Astrocyte (in vitro differentiated cells and primary cell): ENCODE measurements around the gene STRN4. TPM values are rescaled to one million over a fixed set of nuclear protein-coding genes. Genes with fewer than 3 reads are reported as not detected.

Experiments used
- DNase-seq: peaks from one replicate; pipeline ENCODE4 v3.0.0-alpha.2; 2010; ENCODE audit warnings: low read depth
- FAIRE-seq: peaks from 2 replicates; lab custom pipeline; 2011; peaks lifted over from hg19 to GRCh38; lab: Jason Lieb, UNC
- H2AFZ ChIP-seq: 2 replicates; pipeline ENCODE4 v1.6.0; 2012; ENCODE audit warnings: low read depth, low read length, inconsistent platforms
- H3K27ac ChIP-seq: 2 replicates; pipeline ENCODE4 v1.5.1; 2011; ENCODE audit warnings: low read depth, low read length, inconsistent platforms
- H3K27me3 ChIP-seq: 2 replicates; pipeline ENCODE4 v1.6.0; 2011; ENCODE audit warnings: low read length, inconsistent platforms; ENCODE audit not compliant: insufficient read depth
- H3K36me3 ChIP-seq: 2 replicates; pipeline ENCODE4 v1.5.1; 2011; ENCODE audit warnings: low read length, inconsistent platforms; ENCODE audit not compliant: insufficient read depth
- H3K4me1 ChIP-seq: 2 replicates; pipeline ENCODE4 v1.5.1; 2011; ENCODE audit warnings: low read length, inconsistent platforms; ENCODE audit not compliant: insufficient read depth
- H3K4me2 ChIP-seq: 2 replicates; pipeline ENCODE4 v1.6.0; 2012; ENCODE audit warnings: low read length, inconsistent platforms
- H3K4me3 ChIP-seq: 2 replicates; pipeline ENCODE4 v1.5.1; 2011; ENCODE audit warnings: low read depth, mild to moderate bottlenecking, low read length, inconsistent platforms; ENCODE audit not compliant: insufficient read depth
- H3K79me2 ChIP-seq: 2 replicates; pipeline ENCODE4 v1.6.0; 2012; ENCODE audit warnings: mild to moderate bottlenecking, low read length, inconsistent platforms; ENCODE audit not compliant: insufficient read depth
- H3K9ac ChIP-seq: 2 replicates; pipeline ENCODE4 v1.6.0; 2012; ENCODE audit warnings: mild to moderate bottlenecking, low read length, inconsistent platforms
- H3K9me3 ChIP-seq: 2 replicates; pipeline ENCODE4 v1.5.1; 2012; ENCODE audit warnings: low read depth, mild to moderate bottlenecking, low read length, inconsistent platforms; ENCODE audit not compliant: insufficient read depth
- H4K20me1 ChIP-seq: 2 replicates; pipeline ENCODE4 v1.6.0; 2012; ENCODE audit warnings: low read length, inconsistent platforms; ENCODE audit not compliant: insufficient read depth
- H3K27ac Mint-ChIP-seq: one replicate; pipeline ENCODE4 v1.8.0; 2021; ENCODE audit warnings: mild to moderate bottlenecking, mixed read lengths; ENCODE audit not compliant: unreplicated experiment
- H3K27me3 Mint-ChIP-seq: one replicate; pipeline ENCODE4 v1.8.0; 2021; ENCODE audit warnings: low read depth, mixed read lengths; ENCODE audit not compliant: unreplicated experiment
- H3K36me3 Mint-ChIP-seq: one replicate; pipeline ENCODE4 v1.8.0; 2021; ENCODE audit warnings: low read depth, mixed read lengths; ENCODE audit not compliant: unreplicated experiment
- H3K4me1 Mint-ChIP-seq: one replicate; pipeline ENCODE4 v1.8.0; 2021; ENCODE audit warnings: low read depth, mixed read lengths; ENCODE audit not compliant: unreplicated experiment
- H3K4me3 Mint-ChIP-seq: one replicate; pipeline ENCODE4 v1.8.0; 2021; ENCODE audit warnings: mild to moderate bottlenecking, moderate library complexity, mixed read lengths; ENCODE audit not compliant: unreplicated experiment
- H3K9me3 Mint-ChIP-seq: one replicate; pipeline ENCODE4 v1.8.0; 2021; ENCODE audit warnings: mild to moderate bottlenecking, mixed read lengths; ENCODE audit not compliant: unreplicated experiment
- EZH2 ChIP-seq: IDR thresholded peaks from 2 replicates; pipeline ENCODE4 v1.6.1; 2012; ENCODE audit warnings: mild to moderate bottlenecking, low read length, inconsistent platforms; ENCODE audit not compliant: insufficient read depth
- total RNA-seq: library from RNA; stranded (reverse); gene quantifications from 2 replicates; pipeline ENCODE4 v1.2.1, GENCODE V29; 2021
- TF ChIP-seq, protein P1 (sequence below): IDR thresholded peaks from 2 replicates; pipeline ENCODE4 v1.5.1; 2011; ENCODE audit warnings: low read depth, mild to moderate bottlenecking, inconsistent platforms, low read length, moderate library complexity; ENCODE audit not compliant: insufficient read depth

The STRN4 gene
- total RNA-seq, 1 donor from 2014 or later = 80.8 TPM

- no peak for FAIRE-seq
- H3K9ac ChIP-seq = no peak overlapping the region
- H3K36me3 Mint-ChIP-seq = peaks cover 43% of the 10 kb centered on the region
- H3K27me3 Mint-ChIP-seq = no peaks in the 10 kb centered on the region
- no peaks in the 10 kb centered on the region for H3K9me3 Mint-ChIP-seq
- no peak overlapping the region for H3K27ac Mint-ChIP-seq
- H3K4me3 Mint-ChIP-seq = no peak overlapping the region
- H3K4me2 ChIP-seq = no peak overlapping the region
- H3K27me3 ChIP-seq = no peaks in the 10 kb centered on the region
- H3K4me1 Mint-ChIP-seq = no peaks in the 10 kb centered on the region
- H2AFZ ChIP-seq = no peak overlapping the region
- DNase-seq = no peak
- TF ChIP-seq, protein P1, sequence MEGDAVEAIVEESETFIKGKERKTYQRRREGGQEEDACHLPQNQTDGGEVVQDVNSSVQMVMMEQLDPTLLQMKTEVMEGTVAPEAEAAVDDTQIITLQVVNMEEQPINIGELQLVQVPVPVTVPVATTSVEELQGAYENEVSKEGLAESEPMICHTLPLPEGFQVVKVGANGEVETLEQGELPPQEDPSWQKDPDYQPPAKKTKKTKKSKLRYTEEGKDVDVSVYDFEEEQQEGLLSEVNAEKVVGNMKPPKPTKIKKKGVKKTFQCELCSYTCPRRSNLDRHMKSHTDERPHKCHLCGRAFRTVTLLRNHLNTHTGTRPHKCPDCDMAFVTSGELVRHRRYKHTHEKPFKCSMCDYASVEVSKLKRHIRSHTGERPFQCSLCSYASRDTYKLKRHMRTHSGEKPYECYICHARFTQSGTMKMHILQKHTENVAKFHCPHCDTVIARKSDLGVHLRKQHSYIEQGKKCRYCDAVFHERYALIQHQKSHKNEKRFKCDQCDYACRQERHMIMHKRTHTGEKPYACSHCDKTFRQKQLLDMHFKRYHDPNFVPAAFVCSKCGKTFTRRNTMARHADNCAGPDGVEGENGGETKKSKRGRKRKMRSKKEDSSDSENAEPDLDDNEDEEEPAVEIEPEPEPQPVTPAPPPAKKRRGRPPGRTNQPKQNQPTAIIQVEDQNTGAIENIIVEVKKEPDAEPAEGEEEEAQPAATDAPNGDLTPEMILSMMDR = no peak
- TF ChIP-seq EZH2 = no peak
- no peak overlapping the region for H3K27ac ChIP-seq
- peaks cover 21% of the 10 kb centered on the region for H4K20me1 ChIP-seq
- no peak overlapping the region for H3K4me3 ChIP-seq
- H3K79me2 ChIP-seq = no peaks in the 10 kb centered on the region
- H3K36me3 ChIP-seq = peaks cover 45% of the 10 kb centered on the region
- H3K9me3 ChIP-seq = no peaks in the 10 kb centered on the region
- no peaks in the 10 kb centered on the region for H3K4me1 ChIP-seq
Observed at GRCh38 chr19:46689358-46689757, 56.9 kb downstream of the STRN4 start.

DNA sequence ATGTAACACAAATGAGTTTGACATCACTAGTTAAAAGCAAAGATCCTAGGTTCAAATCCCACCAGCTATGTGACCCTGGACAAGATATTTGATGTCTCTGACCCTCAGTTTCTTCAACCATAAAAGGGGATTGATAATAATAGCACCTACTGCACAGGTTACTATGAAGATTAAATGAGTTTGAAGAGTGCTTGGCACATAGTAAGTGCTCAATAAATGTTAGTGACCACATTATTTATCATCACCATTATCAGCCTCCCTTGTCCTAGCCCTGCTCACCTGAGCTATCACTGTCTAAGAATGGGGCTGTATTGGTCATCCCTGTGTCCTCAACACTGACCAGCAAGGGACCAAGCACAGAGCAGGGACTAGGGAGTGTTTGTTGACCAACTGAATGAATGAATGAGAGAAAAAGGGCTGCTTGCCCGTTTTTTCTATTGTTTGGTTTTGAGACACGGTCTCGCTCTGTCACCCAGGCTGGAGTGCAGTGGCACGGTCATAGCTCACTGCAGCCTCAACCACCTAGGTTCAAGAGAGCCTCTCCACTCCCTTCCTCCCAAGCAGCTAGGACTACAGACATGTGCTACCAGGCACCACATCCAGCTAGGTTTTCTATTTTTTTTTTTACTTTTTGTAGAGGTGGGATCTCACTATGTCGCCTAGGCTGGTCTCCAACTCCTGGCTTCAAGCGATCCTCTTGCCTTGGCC is 58.7 kb downstream of the STRN4 start:
- Histone ChIP-seq H3K4me2 (no peak overlapping the region), H2AFZ (no peak overlapping the region), H4K20me1 (peaks cover 11% of the 10 kb centered on the region), H3K9ac (no peak overlapping the region), H3K36me3 (peaks cover 38% of the 10 kb centered on the region), H3K4me1 (no peaks in the 10 kb centered on the region), H3K27me3 (no peaks in the 10 kb centered on the region), H3K9me3 (no peaks in the 10 kb centered on the region), H3K27ac (no peak overlapping the region), H3K79me2 (no peaks in the 10 kb centered on the region), H3K4me3 (no peak overlapping the region)
- TF ChIP-seq EZH2 = no peak
- TF ChIP-seq, protein P1 = no peak
- no peak for FAIRE-seq
- Mint-ChIP-seq H3K9me3 (no peaks in the 10 kb centered on the region), H3K27me3 (no peaks in the 10 kb centered on the region), H3K4me3 (no peak overlapping the region), H3K4me1 (no peaks in the 10 kb centered on the region), H3K36me3 (peaks cover 32% of the 10 kb centered on the region), H3K27ac (no peak overlapping the region)
- no peak for DNase-seq

- H3K36me3 ChIP-seq = peaks cover 23% of the 10 kb centered on the region
- no peaks in the 10 kb centered on the region for H3K79me2 ChIP-seq
- no peak overlapping the region for H3K9ac ChIP-seq
- Mint-ChIP-seq H3K36me3 (peaks cover 14% of the 10 kb centered on the region), H3K4me3 (no peak overlapping the region), H3K27me3 (no peaks in the 10 kb centered on the region), H3K4me1 (no peaks in the 10 kb centered on the region), H3K9me3 (no peaks in the 10 kb centered on the region), H3K27ac (no peak overlapping the region)
- DNase-seq = no peak
- TF ChIP-seq, protein P1 = no peak
- TF ChIP-seq EZH2 = no peak
- H4K20me1 ChIP-seq = no peaks in the 10 kb centered on the region
- H3K4me3 ChIP-seq = no peak overlapping the region
- FAIRE-seq = no peak
- H3K4me2 ChIP-seq = no peak overlapping the region
- H3K27me3 ChIP-seq = no peaks in the 10 kb centered on the region
- no peaks in the 10 kb centered on the region for H3K9me3 ChIP-seq
- no peaks in the 10 kb centered on the region for H3K4me1 ChIP-seq
- H3K27ac ChIP-seq = no peak overlapping the region
- H2AFZ ChIP-seq = no peak overlapping the region
Observed at GRCh38 chr19:46685189-46685588, 61.1 kb downstream of the STRN4 start.
